IMR-90 (cell line): Measurements from ENCODE around the gene PXK. TPM values are rescaled to one million over a fixed set of nuclear protein-coding genes. Genes with fewer than 3 reads are reported as not detected.

Experiments used
- ATAC-seq: fragments of 200-7000 bp; cut with Tn5 transposase; 2 replicates; pipeline ENCODE4 v1.9.1; 2020; ENCODE audit warnings: low read depth, mild to moderate bottlenecking, moderate library complexity
- BruUV-seq: library from RNA; stranded (reverse); fragments of 400-500 nt; replicated peaks from 2 replicates; lab custom pipeline; 2021; lab: Mats Ljungman, UMichigan
- CTCF ChIA-PET: fragments of 300-600 bp; formaldehyde crosslinking; extraction: SDS; loops from one replicate; lab custom pipeline; 2021; ENCODE audit warnings: antibody characterized with exemption; lab: Yijun Ruan, JAX
- POLR2A ChIA-PET: fragments of 300-600 bp; sonication (Branson Sonifier 250); formaldehyde crosslinking; loops from one replicate; lab custom pipeline; 2022; ENCODE audit warnings: antibody characterized with exemption; ENCODE audit not compliant: unreplicated experiment; lab: Charles Lee
- DNase-seq: peaks from one replicate; pipeline ENCODE4 v3.0.0; 2013
- H2AFZ ChIP-seq: replicated peaks from 2 replicates; pipeline ENCODE3; 2013; ENCODE audit warnings: low read length, mild to moderate bottlenecking; ENCODE audit not compliant: poor library complexity
- H2AK5ac ChIP-seq: 2 replicates; pipeline ENCODE4 v1.6.1; 2013; ENCODE audit warnings: low read depth, low read length, inconsistent platforms
- H2AK9ac ChIP-seq: replicated peaks from 2 replicates; pipeline ENCODE3; 2013; ENCODE audit warnings: mild to moderate bottlenecking, low read depth, low read length, moderate library complexity; ENCODE audit not compliant: poor library complexity
- H2BK120ac ChIP-seq: 2 replicates; pipeline ENCODE4 v1.6.1; 2013; ENCODE audit warnings: low read depth, low read length, inconsistent platforms
- H2BK15ac ChIP-seq: 3 replicates; pipeline ENCODE4 v1.6.1; 2013; ENCODE audit warnings: low read depth, low read length, inconsistent platforms
- H2BK20ac ChIP-seq: 2 replicates; pipeline ENCODE4 v1.6.1; 2013; ENCODE audit warnings: low read depth, mild to moderate bottlenecking, inconsistent platforms, low read length, moderate library complexity
- H2BK5ac ChIP-seq: 2 replicates; pipeline ENCODE4 v1.6.1; 2013; ENCODE audit warnings: mild to moderate bottlenecking, low read depth, low read length, inconsistent platforms; ENCODE audit not compliant: poor library complexity, severe bottlenecking
- H3K14ac ChIP-seq: replicated peaks from 2 replicates; pipeline ENCODE4 v1.6.1; 2013; ENCODE audit warnings: low read depth, low read length, inconsistent platforms
- H3K18ac ChIP-seq: 2 replicates; pipeline ENCODE4 v1.6.1; 2013; ENCODE audit warnings: low read depth, low read length, control low read depth
- H3K23ac ChIP-seq: 2 replicates; pipeline ENCODE4 v1.6.1; 2013; ENCODE audit warnings: low read depth, low read length, inconsistent platforms
- H3K27ac ChIP-seq: 2 replicates; pipeline ENCODE4 v1.5.1; 2013; ENCODE audit warnings: mild to moderate bottlenecking, control low read depth, low read length; ENCODE audit not compliant: insufficient read depth
- H3K27me3 ChIP-seq: 2 replicates; pipeline ENCODE4 v1.6.1; 2013; ENCODE audit warnings: low read length; ENCODE audit not compliant: control insufficient read depth, insufficient read depth
- H3K36me3 ChIP-seq: 2 replicates; pipeline ENCODE4 v1.6.1; 2013; ENCODE audit warnings: low read length, mixed read lengths; ENCODE audit not compliant: control insufficient read depth, insufficient read depth
- H3K4ac ChIP-seq: 2 replicates; pipeline ENCODE4 v1.6.1; 2013; ENCODE audit warnings: low read depth, low read length, inconsistent platforms
- H3K4me1 ChIP-seq: 2 replicates; pipeline ENCODE4 v1.6.1; 2013; ENCODE audit warnings: low read length, mixed read lengths; ENCODE audit not compliant: control insufficient read depth, insufficient read depth
- H3K4me2 ChIP-seq: 2 replicates; pipeline ENCODE4 v1.6.1; 2013; ENCODE audit warnings: low read depth, mild to moderate bottlenecking, control low read depth, low read length, moderate library complexity
- H3K4me3 ChIP-seq: 2 replicates; pipeline ENCODE4 v1.5.1; 2013; ENCODE audit warnings: low read depth, mild to moderate bottlenecking, control low read depth, low read length, moderate library complexity; ENCODE audit not compliant: insufficient read depth
- H3K56ac ChIP-seq: 2 replicates; pipeline ENCODE4 v1.6.1; 2013; ENCODE audit warnings: low read length, inconsistent platforms; ENCODE audit not compliant: insufficient read depth; ENCODE audit errors: extremely low read depth
- H3K79me1 ChIP-seq, 2 experiments: 2 replicates each; pipeline ENCODE4 v1.6.1; 2013; ENCODE audit warnings: low read length in 2 of 2, inconsistent platforms in 1 of 2, low read depth in 1 of 2
- H3K9ac ChIP-seq: 2 replicates; pipeline ENCODE4 v1.6.1; 2013; ENCODE audit warnings: low read depth, low read length, control low read depth
- H3K9me1 ChIP-seq: 2 replicates; pipeline ENCODE4 v1.6.1; 2013; ENCODE audit warnings: low read length, inconsistent platforms; ENCODE audit not compliant: insufficient read depth
- H3K9me3 ChIP-seq: 2 replicates; pipeline ENCODE4 v1.6.1; 2013; ENCODE audit warnings: low read length; ENCODE audit not compliant: control insufficient read depth, insufficient read depth
- H4K20me1 ChIP-seq: 2 replicates; pipeline ENCODE4 v1.6.1; 2013; ENCODE audit warnings: low read length, inconsistent platforms; ENCODE audit not compliant: insufficient read depth
- H4K5ac ChIP-seq: 2 replicates; pipeline ENCODE4 v1.6.1; 2013; ENCODE audit warnings: mild to moderate bottlenecking, low read depth, low read length, control low read depth
- H4K8ac ChIP-seq, 2 experiments: 2 replicates each; pipeline ENCODE4 v1.6.1; 2013; ENCODE audit warnings: low read depth in 2 of 2, low read length in 2 of 2, control low read depth in 1 of 2, inconsistent platforms in 1 of 2
- H4K91ac ChIP-seq: 2 replicates; pipeline ENCODE4 v1.6.1; 2013; ENCODE audit warnings: low read depth, low read length, inconsistent platforms; ENCODE audit not compliant: insufficient read depth
- CHD1 ChIP-seq: IDR thresholded peaks from 2 replicates; pipeline ENCODE4 v1.6.1; 2012; ENCODE audit warnings: low read depth, low read length, improper control_type of control experiment
- RCOR1 ChIP-seq: IDR thresholded peaks from 2 replicates; pipeline ENCODE4 v1.6.1; 2012; ENCODE audit warnings: mild to moderate bottlenecking, low read length, improper control_type of control experiment; ENCODE audit not compliant: insufficient replicate concordance
- USF2 ChIP-seq: fragments of 150-350 bp; IDR thresholded peaks from 2 replicates; pipeline ENCODE4 v1.6.1; 2017; ENCODE audit warnings: mild to moderate bottlenecking, antibody characterized with exemption, low read length, low read depth
- WGBS, 2 experiments: methylation state at CpG; one replicate each; pipeline versions ENCODE4 v1.1.5 to v1.1.7; 2013; ENCODE audit warnings: missing lambda C conversion rate in 2 of 2; ENCODE audit not compliant: insufficient read length in 1 of 2; ENCODE audit errors: extremely low coverage in 2 of 2; 5-methylcytosine and 5-hydroxymethylcytosine counted together
- dilution Hi-C: fragments of 300-500 bp; cut with HindIII; formaldehyde crosslinking; loops from one replicate; pipeline ENCODE4 v1.14.3; 2018; ENCODE audit warnings: low sequenced_read_pairs; ENCODE audit not compliant: unreplicated experiment
- in situ Hi-C: fragments of 300-500 bp; cut with MboI; formaldehyde crosslinking; loops from 3 replicates; pipeline ENCODE4 v1.14.3; 2019; ENCODE audit warnings: low sequenced_read_pairs, inconsistent platforms, mixed read lengths
- intact Hi-C: fragments of 100-400 bp; cut with micrococcal nuclease; formaldehyde crosslinking; loops from 2 replicates; pipeline ENCODE4 v1.10.0; 2022
- polyA plus RNA-seq, 3 experiments: library from polyadenylated mRNA; depleted of rRNA; stranded (reverse); fragments of >200 nt; gene quantifications; 2 replicates each; pipeline ENCODE4 v1.2.3, GENCODE V29; 2012; ENCODE audit warnings: low replicate concordance in 1 of 3
- total RNA-seq: library from RNA; depleted of rRNA; stranded (reverse); fragments of >200 nt; gene quantifications from 2 replicates; pipeline ENCODE4 v1.2.3, GENCODE V29; 2012

The PXK gene
- total and polyA plus RNA-seq, 2 of the 4 experiments (the other 2 are of a cell fraction) = 14.3 to 17.7 TPM

- no peak overlapping the region for H2BK120ac ChIP-seq
- no peak overlapping the region for H3K4me3 ChIP-seq
- H3K4ac ChIP-seq = no peak overlapping the region
- H3K56ac ChIP-seq = no peak overlapping the region
- H3K9me1 ChIP-seq = peaks cover 9% of the 10 kb centered on the region
- no peak overlapping the region for H2AK5ac ChIP-seq
- no peak overlapping the region for H2AFZ ChIP-seq
- no TSS peak for BruUV-seq
- no peak overlapping the region for H3K14ac ChIP-seq
- POLR2A ChIA-PET = no interaction called here
- no peak overlapping the region for H2AK9ac ChIP-seq
- intact Hi-C loops (loop anchor here (5.0 kb wide), 1 partner anchor 224 kb away; no protein-coding TSS in a partner anchor), dilution Hi-C loops (no loop called here), in situ Hi-C loops (loop anchor here (5.0 to 25.0 kb wide), 2 partner anchors 79 to 224 kb away; partner anchors contain the start of gene PXK)
- DNase-seq (no peak), ATAC-seq (peak; percentile 51)
- no peak overlapping the region for H4K5ac ChIP-seq
- H3K27me3 ChIP-seq = no peaks in the 10 kb centered on the region
- H3K27ac ChIP-seq = no peak overlapping the region
- peaks cover 53% of the 10 kb centered on the region for H3K36me3 ChIP-seq
- no peak overlapping the region for H2BK20ac ChIP-seq
- no peak overlapping the region for H3K4me2 ChIP-seq
- H2BK15ac ChIP-seq = no peak overlapping the region
- H4K8ac ChIP-seq = no peak overlapping the region
- H2BK5ac ChIP-seq = no peak overlapping the region
- no peak overlapping the region for H3K9ac ChIP-seq
- H3K4me1 ChIP-seq = peaks cover 4% of the 10 kb centered on the region
- CTCF ChIA-PET = interaction anchor here (2.6 kb wide), 1 partner anchor 104 kb away, joined by 7 read pairs; the partner anchor contains the start of gene HTD2
- H3K18ac ChIP-seq = no peak overlapping the region
- TF ChIP-seq CHD1 (no peak), USF2 (no peak), RCOR1 (no peak)
- 83% methylated on average over 1 of the region's 3 CpGs; no CpG with 5 or more reads in 1 of the 2 experiments for WGBS, 2 experiments
- no peak overlapping the region for H4K91ac ChIP-seq
- H4K20me1 ChIP-seq = no peaks in the 10 kb centered on the region
- H3K9me3 ChIP-seq = peaks cover 4% of the 10 kb centered on the region
- peak overlapping the region; percentile 17; the same call in 1 of the 2 replicates for H3K23ac ChIP-seq
- H3K79me1 ChIP-seq = peaks cover 0 to 6% of the 10 kb centered on the region in 2 experiments; a peak in 1 of 4 replicates
Observed at GRCh38 chr3:58411036-58411435, 78.3 kb downstream of the PXK start.
